Glutamatergic neuron (in vitro differentiated cells): ENCODE data around the gene EVC. TPM values are rescaled to one million over a fixed set of nuclear protein-coding genes. Genes with fewer than 3 reads are reported as not detected.

Source experiments
- DNase-seq: peaks from one replicate; pipeline ENCODE4 v3.0.0; 2022
- H3K27ac Mint-ChIP-seq: one replicate; pipeline ENCODE4 v1.8.0; 2020; ENCODE audit warnings: mild to moderate bottlenecking, mixed read lengths, inconsistent platforms; ENCODE audit not compliant: unreplicated experiment
- H3K27me3 Mint-ChIP-seq: one replicate; pipeline ENCODE4 v1.8.0; 2020; ENCODE audit warnings: mild to moderate bottlenecking, moderate library complexity, mixed read lengths, inconsistent platforms; ENCODE audit not compliant: unreplicated experiment
- H3K36me3 Mint-ChIP-seq: one replicate; pipeline ENCODE4 v1.8.0; 2020; ENCODE audit warnings: mild to moderate bottlenecking, mixed read lengths, inconsistent platforms; ENCODE audit not compliant: unreplicated experiment
- H3K4me1 Mint-ChIP-seq: one replicate; pipeline ENCODE4 v1.8.0; 2020; ENCODE audit warnings: mild to moderate bottlenecking, low read depth, mixed read lengths, inconsistent platforms; ENCODE audit not compliant: unreplicated experiment
- H3K4me3 Mint-ChIP-seq: one replicate; pipeline ENCODE4 v1.8.0; 2020; ENCODE audit warnings: mild to moderate bottlenecking, mixed read lengths, inconsistent platforms; ENCODE audit not compliant: unreplicated experiment
- H3K9me3 Mint-ChIP-seq: one replicate; pipeline ENCODE4 v1.8.0; 2020; ENCODE audit warnings: mild to moderate bottlenecking, moderate library complexity, mixed read lengths, inconsistent platforms; ENCODE audit not compliant: unreplicated experiment
- CTCF ChIP-seq: fragments of 200-600 bp; sonication (generic); IDR thresholded peaks from one replicate; pipeline ENCODE4 v1.5.0; 2021; ENCODE audit not compliant: partially characterized antibody, unreplicated experiment
- total RNA-seq: library from RNA; stranded (reverse); fragmentation: NEBNext Ultra II Directional; extraction: Animal tissue kit (Norgen Biotek cat#: 25700); gene quantifications from one replicate; pipeline ENCODE4 v1.2.1, GENCODE V29; 2021; ENCODE audit not compliant: unreplicated experiment

The EVC gene
- total RNA-seq, 1 donor from 2014 or later, result 6.7 TPM

GRCh38 chr4:5689065-5689464 is 21.9 kb upstream of the EVC start:
- no peak for TF ChIP-seq CTCF
- Mint-ChIP-seq H3K27ac (no peak overlapping the region), H3K36me3 (peaks cover 6% of the 10 kb centered on the region), H3K4me1 (no peaks in the 10 kb centered on the region), H3K9me3 (no peaks in the 10 kb centered on the region), H3K27me3 (no peaks in the 10 kb centered on the region), H3K4me3 (no peak overlapping the region)
- no peak for DNase-seq

GRCh38 chr4:5691491-5692132 is 19.4 kb upstream of the EVC start:
- H3K27ac Mint-ChIP-seq, result no peak overlapping the region
- no peaks in the 10 kb centered on the region for H3K27me3 Mint-ChIP-seq
- no peaks in the 10 kb centered on the region for H3K4me1 Mint-ChIP-seq
- TF ChIP-seq CTCF, result no peak
- no peak overlapping the region for H3K4me3 Mint-ChIP-seq
- peaks cover 6% of the 10 kb centered on the region for H3K36me3 Mint-ChIP-seq
- DNase-seq, result no peak
- H3K9me3 Mint-ChIP-seq, result no peaks in the 10 kb centered on the region

- DNase-seq, result no peak
- H3K4me3 Mint-ChIP-seq, result no peak overlapping the region
- no peaks in the 10 kb centered on the region for H3K36me3 Mint-ChIP-seq
- TF ChIP-seq CTCF, result no peak
- no peaks in the 10 kb centered on the region for H3K9me3 Mint-ChIP-seq
- H3K4me1 Mint-ChIP-seq, result no peaks in the 10 kb centered on the region
- no peak overlapping the region for H3K27ac Mint-ChIP-seq
- peaks cover 4% of the 10 kb centered on the region for H3K27me3 Mint-ChIP-seq
Measured at GRCh38 chr4:5693871-5694270, 17.1 kb upstream of the EVC start.

GRCh38 chr4:5696341-5696740 is 14.7 kb upstream of the EVC start:
- DNase-seq, result no peak
- H3K9me3 Mint-ChIP-seq, result no peaks in the 10 kb centered on the region
- peaks cover 4% of the 10 kb centered on the region for H3K27me3 Mint-ChIP-seq
- no peaks in the 10 kb centered on the region for H3K4me1 Mint-ChIP-seq
- H3K4me3 Mint-ChIP-seq, result no peak overlapping the region
- no peak overlapping the region for H3K27ac Mint-ChIP-seq
- H3K36me3 Mint-ChIP-seq, result no peaks in the 10 kb centered on the region
- TF ChIP-seq CTCF, result no peak

- H3K27ac Mint-ChIP-seq, result no peak overlapping the region
- TF ChIP-seq CTCF, result no peak
- H3K27me3 Mint-ChIP-seq, result peaks cover 4% of the 10 kb centered on the region
- H3K4me1 Mint-ChIP-seq, result no peaks in the 10 kb centered on the region
- no peak overlapping the region for H3K4me3 Mint-ChIP-seq
- peaks cover 25% of the 10 kb centered on the region for H3K36me3 Mint-ChIP-seq
- DNase-seq, result no peak
- H3K9me3 Mint-ChIP-seq, result peaks cover 10% of the 10 kb centered on the region
Measured at GRCh38 chr4:5700459-5700858, 10.5 kb upstream of the EVC start.
